22Rv1 (cell line): ENCODE results near the gene TSPAN18.

ENCODE experiments used
- CTCF ChIP-seq: fragments of 450-650 bp; IDR thresholded peaks from 2 replicates; pipeline ENCODE4 v1.5.1; 2017; ENCODE audit warnings: mild to moderate bottlenecking
- ZFX ChIP-seq: fragments of 450-650 bp; IDR thresholded peaks from 2 replicates; pipeline ENCODE4 v1.6.1; 2017; ENCODE audit warnings: antibody characterized with exemption, borderline replicate concordance

GRCh38 chr11:44766112-44766971, 39.6 kb downstream of the TSPAN18 start:
- TF ChIP-seq CTCF (no peak), ZFX (no peak)
